Endometrium (tissue), 2 donors: ENCODE results near the gene TUBGCP6.

Experiments used
- FAIRE-seq: peaks from 2 replicates; lab custom pipeline; 2012; peaks lifted over from hg19 to GRCh38; lab: Jason Lieb, UNC
- donor health status: control.
- donor health status: control.

Gene TUBGCP6

GRCh38 chr22:50167689-50168489, 76.9 kb downstream of the TUBGCP6 start:
- no peak for FAIRE-seq
